ENCODE results near the gene BLOC1S4. TPM values are rescaled to one million over a fixed set of nuclear protein-coding genes. Genes with fewer than 3 reads are reported as not detected.

Gene BLOC1S4, protein sequence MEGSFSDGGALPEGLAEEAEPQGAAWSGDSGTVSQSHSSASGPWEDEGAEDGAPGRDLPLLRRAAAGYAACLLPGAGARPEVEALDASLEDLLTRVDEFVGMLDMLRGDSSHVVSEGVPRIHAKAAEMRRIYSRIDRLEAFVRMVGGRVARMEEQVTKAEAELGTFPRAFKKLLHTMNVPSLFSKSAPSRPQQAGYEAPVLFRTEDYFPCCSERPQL
- 14.9 and 21.1 TPM in 2 replicates for total RNA-seq

GRCh38 chr4:6716018-6716911 is at the start of gene BLOC1S4:
Gene BLOC1S4, plus strand, starts transcription at chr4:6716174. Its CDS starts 36 bp downstream, at chr4:6716210.

GRCh38 chr4:6693231-6694176 is 22.5 kb upstream of the BLOC1S4 start, which contains the start of gene S100P:
Gene S100P, plus strand, starts transcription at chr4:6693878. Its CDS starts 55 bp downstream, at chr4:6693933.

DNA sequence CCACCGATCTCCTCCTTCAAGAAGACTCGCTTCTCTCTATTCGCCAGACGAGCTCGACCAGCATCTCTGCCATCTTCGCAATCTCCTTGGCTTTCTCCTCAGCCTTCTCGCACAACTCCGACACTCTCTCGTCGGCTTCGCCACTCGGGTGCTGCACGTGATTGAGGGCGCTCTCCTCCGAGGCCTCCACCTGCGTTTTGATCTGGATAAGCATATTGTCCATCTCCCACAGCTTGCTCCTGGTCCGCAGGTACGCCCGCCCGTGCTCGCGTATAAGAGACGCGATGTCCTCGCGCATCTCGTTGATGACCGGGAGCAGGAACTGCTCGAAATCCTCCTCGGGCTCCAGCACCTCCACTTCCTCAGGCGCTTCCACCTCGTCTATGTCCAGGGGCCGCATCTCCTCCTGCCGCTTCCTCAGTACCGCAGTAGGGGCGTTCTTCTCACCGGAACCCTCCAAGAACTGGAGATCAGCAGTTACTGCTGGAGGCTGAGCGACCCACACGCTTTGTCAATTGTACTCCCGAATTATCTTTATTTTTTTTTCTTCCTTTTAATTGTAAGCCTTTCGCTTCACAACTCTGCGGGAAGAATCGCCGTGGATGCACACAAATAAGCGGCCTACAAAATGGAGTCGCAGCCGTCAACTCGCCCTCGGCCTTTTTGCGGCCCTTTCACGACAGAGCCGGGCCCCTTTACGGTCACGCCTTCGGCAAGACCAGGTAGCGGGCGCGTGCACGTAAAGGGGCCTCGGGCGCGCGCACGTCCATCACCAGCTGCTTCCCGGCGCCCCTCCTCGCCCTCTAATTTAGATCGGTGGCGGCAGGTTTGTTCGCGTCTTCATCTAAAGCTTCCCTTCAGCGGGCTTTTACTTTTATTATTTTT is 6.5 kb upstream of the BLOC1S4 start, which contains the start of gene MRFAP1L1:
MRFAP1L1 (minus strand) TSS at position 636 of the 885 bp plus-strand sequence; CDS start at position 400, 236 bp downstream.

Other genes starting within 250 kb of the BLOC1S4 start
- not detected in 2 replicates for gene PPP2R2C, start 243.6 kb upstream of the BLOC1S4 start, total RNA-seq
- 6.1 and 7.5 TPM in 2 replicates for gene MAN2B2, start 141.0 kb upstream of the BLOC1S4 start, total RNA-seq
- 125 and 134 TPM in 2 replicates for gene MRFAP1, start 75.5 kb upstream of the BLOC1S4 start, total RNA-seq
- gene S100P, start 22.3 kb upstream of the BLOC1S4 start, total RNA-seq: not detected in 2 replicates
- 57.2 and 80.1 TPM in 2 replicates for gene MRFAP1L1, start 6.3 kb upstream of the BLOC1S4 start, total RNA-seq
- 17.9 and 33.6 TPM in 2 replicates for gene KIAA0232, start 66.6 kb downstream of the BLOC1S4 start, total RNA-seq
- gene TBC1D14, start 193.7 kb downstream of the BLOC1S4 start, total RNA-seq: 30.2 and 32.2 TPM in 2 replicates

Data from epithelial cell of umbilical artery (primary cell).